ENCODE measurements around the gene TTC28.

Gene TTC28

DNA sequence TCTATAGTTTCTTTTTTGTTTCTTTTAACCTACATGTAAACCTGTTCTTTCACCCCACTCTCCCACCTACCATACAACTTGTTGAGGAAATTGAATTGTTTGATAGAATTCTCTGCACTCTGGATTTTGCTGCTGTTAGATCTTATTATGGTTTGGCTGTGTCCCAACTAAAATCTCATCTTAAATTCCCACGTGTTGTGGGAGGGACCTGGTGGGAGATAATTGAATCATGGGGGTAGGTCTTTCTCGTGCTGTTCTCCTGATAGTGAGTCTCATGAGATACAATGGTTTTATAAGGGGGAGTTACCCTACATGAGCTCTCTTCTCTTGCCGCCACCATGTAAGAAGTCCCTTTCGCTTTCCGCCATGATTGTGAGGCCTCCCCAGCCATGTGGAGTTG lies 745.6 kb downstream of the TTC28 start:
- no peak for DNase-seq

DNA sequence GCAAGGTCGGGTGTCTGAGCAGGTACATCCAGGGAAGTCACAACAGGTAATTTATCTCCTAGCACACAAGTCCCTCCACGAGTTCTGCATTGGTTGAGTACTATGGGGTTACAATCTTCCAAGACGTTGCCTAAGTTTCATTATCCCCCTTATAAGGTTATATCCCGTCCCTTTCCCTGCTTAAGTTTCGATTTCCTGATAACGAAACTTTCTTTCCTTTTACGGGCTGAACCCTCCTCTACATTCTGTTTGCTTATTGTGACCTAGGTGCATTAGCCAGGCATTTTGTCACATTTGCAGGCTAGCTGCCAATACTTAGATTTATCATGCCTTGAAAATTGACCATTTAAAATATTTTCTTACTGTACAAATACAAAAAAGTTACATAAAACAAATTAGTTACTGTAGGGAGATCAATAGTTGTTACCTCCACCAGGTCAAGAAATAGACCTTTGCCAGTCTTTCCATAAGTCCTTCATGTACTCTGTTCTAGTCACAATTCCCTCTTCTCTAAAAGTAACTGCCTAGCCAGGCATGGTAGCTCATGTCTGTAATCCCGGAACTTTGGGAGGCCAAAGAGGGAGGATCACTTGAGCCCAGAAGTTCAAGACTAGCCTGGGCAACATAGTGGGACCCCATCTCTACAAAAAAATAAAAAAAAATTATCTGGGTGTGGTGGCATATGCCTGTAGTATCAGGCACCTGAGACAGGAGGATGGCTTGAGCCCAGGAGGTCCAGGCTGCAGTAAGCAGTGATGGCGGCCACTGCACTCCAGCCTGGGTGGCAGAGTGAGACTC lies 746.3 kb downstream of the TTC28 start:
- DNase-seq: no peak

DNA sequence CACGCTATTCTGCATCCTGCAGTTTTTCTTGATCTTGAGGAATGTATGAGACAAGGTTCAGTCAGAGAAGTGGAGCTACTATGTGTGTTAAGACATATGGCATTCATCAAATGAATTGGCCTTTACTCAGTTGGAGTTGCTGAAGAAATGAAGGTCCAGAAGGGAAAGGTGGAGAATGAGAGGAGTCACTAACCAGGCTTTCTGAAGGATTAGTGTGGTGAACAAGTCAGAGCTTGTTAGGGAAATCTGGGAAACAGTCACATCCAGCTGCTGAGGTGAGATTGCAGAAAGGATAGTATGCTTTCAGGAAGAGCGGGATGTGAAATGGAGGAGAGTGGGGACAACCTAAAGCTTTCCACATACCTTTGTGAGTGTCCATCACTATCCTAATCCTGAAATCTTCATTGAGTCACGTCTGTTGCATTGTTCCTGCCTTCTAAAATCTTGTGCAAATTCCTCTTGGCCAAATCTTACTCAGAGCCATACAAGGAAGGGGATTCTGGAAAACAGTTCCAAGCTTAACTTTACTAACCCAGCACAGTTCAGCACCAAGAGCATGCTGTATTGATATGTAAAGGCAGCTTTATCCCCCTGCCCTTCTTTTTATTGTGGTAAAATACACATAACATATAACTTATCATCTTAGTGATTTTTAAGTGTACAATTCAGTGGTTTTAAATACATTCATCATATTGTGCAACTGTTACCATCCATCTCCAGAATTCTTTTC lies 749.1 kb downstream of the TTC28 start:
- DNase-seq: no peak

All from Kasumi-1 (cell line).